GM21529 (cell line): ENCODE data around the gene TBC1D2B.

Experiments used
- ATAC-seq: cut with Tn5 transposase; IDR thresholded peaks from one replicate; pipeline ENCODE4 v1.9.1; 2021; ENCODE audit not compliant: unreplicated experiment

Gene TBC1D2B

GRCh38 chr15:78077053-78077870 is at the start of gene TBC1D2B:
Gene TBC1D2B (minus strand): TSS chr15:78077711. CDS start chr15:78077652, 59 bp downstream.
- ATAC-seq: peak; percentile 71

DNA sequence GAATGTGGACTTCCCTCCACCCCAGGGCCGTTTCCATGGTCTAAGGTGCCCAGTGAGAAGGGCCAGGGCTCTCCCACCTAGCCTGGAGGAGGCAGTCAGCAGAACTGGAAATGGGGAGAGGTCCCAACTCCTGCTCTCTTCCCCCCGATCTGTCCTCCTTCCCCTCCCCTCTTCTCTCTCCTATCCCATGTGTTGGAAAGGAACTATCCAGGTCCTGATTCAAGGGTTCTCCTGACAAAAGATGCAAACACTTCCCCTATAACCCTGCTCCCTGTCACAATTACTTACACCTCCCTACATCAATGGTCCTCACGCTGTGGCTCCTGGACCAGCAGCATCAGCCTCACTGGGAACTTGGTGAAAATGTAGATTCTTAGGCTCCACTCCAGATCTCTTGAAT is 47.8 kb upstream of the TBC1D2B start:
- ATAC-seq: no peak

- ATAC-seq: no peak
Measured at GRCh38 chr15:78120523-78120922, 43.0 kb upstream of the TBC1D2B start.

GRCh38 chr15:78112551-78112950 is 35.0 kb upstream of the TBC1D2B start:
- ATAC-seq: no peak

- ATAC-seq: no peak
Measured at GRCh38 chr15:78111788-78112187, 34.3 kb upstream of the TBC1D2B start.

GRCh38 chr15:78110916-78111475 is 33.5 kb upstream of the TBC1D2B start:
- no peak for ATAC-seq

- no peak for ATAC-seq
Measured at GRCh38 chr15:78110096-78110495, 32.6 kb upstream of the TBC1D2B start.

DNA sequence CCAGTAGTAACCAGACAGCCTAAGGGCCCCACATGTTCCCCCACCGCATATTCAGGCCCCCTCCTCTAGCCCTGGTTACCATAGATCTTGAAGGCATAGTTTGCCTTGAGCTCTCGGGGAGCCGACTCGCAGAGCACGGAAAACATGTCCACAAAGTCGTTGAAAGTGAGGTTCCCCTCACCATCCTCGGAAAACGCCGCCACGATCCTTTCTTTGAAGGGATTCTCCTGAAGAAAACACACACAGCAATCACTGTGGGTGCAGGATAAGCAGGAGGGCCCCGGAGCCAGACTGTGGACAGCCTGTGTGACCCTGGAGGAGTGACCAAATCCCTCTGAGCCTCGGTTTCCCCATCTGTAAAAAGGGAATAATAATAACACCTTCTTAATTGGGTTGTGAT is 31.6 kb upstream of the TBC1D2B start:
- ATAC-seq: no peak

DNA sequence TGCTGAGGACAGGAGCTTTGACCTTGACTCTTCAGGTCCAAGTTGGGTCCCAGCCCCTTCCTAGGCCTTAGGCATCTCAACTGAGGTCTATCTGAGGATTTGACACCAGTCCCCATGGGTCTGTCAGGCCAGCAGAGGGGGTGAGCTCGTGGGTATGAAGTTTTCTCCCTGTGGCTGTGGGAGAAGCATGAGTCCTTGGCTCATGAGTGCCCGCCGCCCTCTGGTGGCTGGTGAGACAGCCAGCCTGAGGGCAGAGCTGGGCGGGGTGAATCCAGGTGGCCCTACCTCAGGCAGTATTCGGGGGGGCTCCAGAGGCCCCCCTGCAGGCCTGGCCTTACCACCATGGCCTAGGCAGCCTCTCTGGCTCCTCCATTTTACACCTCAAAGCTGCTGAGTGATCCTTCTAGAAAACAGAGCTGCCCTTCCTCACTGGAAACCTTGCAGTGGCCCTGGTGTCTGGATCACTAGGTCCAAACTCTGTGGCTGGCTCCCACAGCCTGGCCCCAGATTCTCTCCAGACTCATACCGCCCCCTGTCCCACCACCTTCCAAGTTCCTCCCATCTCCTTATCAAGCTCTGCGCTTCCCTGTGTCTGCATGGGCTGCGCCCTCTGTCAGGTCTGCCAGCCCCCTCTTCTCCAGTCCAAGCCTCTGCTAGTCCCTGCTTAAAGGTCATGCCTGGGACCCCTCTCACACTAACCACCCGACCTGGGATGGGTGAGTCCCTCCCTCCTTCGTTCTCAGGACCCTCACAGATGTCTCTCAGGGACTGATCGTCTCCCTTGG is 31.0 kb upstream of the TBC1D2B start:
- peak; percentile 44 for ATAC-seq

DNA sequence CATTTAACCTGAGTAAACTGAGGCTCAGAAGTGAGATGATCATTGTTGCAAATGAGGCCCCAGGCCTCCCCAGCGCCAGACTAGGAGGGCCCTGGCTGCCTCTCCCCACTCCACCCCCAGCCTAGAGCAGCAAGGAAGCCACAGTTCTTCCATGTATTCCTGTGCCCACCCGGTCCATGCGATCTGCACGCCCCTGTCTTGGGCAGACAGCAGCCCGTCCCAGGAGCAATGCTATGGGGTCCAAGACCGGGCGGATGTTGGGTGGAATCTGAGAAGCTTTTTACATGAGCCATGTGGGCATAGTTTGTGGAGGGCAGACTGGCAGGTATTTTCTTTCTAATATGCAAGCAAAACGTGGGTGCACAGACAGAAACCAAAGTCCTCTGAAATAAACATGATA is 30.0 kb upstream of the TBC1D2B start:
- no peak for ATAC-seq

GRCh38 chr15:78105476-78106241 is 28.1 kb upstream of the TBC1D2B start:
- no peak for ATAC-seq

GRCh38 chr15:78104566-78105475 is 27.3 kb upstream of the TBC1D2B start:
- ATAC-seq: no peak

DNA sequence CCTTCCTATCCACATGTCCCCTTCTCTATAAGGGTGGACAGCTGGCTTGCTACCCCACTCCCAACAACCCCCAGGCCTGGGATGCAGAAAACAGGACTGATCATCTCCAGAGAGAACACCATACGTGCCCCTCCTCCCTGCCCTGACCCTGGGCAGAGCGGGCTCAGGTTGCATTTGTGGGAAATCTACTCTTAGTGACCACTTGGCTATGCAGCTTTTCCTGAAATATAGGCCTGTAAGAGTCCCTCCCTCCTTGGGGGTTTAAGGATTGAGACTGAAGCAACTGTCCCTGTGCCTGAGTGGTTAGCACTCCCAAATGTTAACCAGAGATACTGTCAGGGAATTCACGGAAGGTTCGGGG is 26.6 kb upstream of the TBC1D2B start:
- ATAC-seq: no peak

GRCh38 chr15:78103406-78104118 is 26.1 kb upstream of the TBC1D2B start:
- peak; percentile 86 for ATAC-seq

- no peak for ATAC-seq
Measured at GRCh38 chr15:78102741-78103140, 25.2 kb upstream of the TBC1D2B start.

DNA sequence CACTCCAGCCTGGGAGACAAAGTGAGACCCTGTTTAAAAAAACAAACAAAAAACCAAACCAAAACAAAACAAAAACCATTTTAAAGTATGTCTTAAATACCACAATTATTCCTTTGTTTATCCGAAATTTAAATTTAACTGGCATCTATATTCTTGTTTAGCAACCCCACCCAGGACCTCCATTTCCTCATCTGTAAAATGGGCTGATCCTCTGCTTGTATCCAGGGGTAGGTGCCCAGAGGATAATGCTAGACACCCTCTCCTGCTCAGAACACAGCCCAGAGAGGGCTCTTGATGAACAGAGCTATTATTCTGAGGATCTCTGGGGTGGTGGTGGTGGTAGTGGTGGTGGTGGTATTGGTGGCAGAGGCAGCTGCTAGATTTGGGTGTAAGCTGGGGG is 24.7 kb upstream of the TBC1D2B start:
- no peak for ATAC-seq

- ATAC-seq: no peak
Measured at GRCh38 chr15:78101423-78102105, 24.1 kb upstream of the TBC1D2B start.

GRCh38 chr15:78100886-78101285 is 23.4 kb upstream of the TBC1D2B start:
- ATAC-seq: no peak
